ENCODE results near the gene GPR152. TPM values are rescaled to one million over a fixed set of nuclear protein-coding genes. Genes with fewer than 3 reads are reported as not detected.

GPR152 gene
- total RNA-seq, 1 donor from 2014 or later: not detected

DNA sequence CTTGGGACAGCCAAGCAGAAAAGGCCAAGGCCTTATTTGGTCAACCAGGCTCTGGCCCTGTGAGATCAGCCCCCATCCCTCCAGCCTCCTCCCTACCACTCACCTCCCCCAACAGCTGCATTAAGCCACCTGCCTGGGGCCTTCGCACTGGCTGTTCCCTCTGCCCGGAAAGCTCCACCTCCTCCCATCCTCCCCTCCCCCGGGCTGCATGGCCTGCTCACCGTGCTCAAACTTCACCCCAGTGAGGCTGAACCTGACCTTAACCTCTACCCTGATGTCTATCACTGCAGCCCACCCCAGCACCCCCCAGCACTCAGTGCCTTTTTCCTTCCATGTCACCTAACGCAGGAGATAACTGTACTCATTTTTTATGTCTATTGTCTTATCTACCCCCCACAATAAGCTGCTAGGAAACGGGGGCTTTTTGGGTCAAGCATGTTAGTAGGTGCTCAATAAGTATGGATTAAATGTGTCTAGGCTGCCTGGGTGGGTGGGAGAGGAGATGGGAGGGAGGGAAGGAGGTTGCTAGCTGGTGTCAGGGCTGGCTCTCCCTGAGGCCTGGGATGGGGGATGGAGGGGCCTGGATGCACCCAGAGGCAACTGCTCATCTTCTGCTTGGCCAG lies 16.0 kb downstream of the GPR152 start:
- H3K9me3 Mint-ChIP-seq: no peaks in the 10 kb centered on the region
- peaks cover 10% of the 10 kb centered on the region for H3K36me3 Mint-ChIP-seq
- peak overlapping the region; percentile 21 for H3K27ac Mint-ChIP-seq
- H3K4me1 Mint-ChIP-seq: peaks cover 3% of the 10 kb centered on the region
- H3K4me3 Mint-ChIP-seq: no peak overlapping the region
- TF ChIP-seq, protein P1, sequence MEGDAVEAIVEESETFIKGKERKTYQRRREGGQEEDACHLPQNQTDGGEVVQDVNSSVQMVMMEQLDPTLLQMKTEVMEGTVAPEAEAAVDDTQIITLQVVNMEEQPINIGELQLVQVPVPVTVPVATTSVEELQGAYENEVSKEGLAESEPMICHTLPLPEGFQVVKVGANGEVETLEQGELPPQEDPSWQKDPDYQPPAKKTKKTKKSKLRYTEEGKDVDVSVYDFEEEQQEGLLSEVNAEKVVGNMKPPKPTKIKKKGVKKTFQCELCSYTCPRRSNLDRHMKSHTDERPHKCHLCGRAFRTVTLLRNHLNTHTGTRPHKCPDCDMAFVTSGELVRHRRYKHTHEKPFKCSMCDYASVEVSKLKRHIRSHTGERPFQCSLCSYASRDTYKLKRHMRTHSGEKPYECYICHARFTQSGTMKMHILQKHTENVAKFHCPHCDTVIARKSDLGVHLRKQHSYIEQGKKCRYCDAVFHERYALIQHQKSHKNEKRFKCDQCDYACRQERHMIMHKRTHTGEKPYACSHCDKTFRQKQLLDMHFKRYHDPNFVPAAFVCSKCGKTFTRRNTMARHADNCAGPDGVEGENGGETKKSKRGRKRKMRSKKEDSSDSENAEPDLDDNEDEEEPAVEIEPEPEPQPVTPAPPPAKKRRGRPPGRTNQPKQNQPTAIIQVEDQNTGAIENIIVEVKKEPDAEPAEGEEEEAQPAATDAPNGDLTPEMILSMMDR (IDR thresholded peaks at IDR 0.05; ENCODE audit: unreplicated experiment): no peak
- no peak for DNase-seq (ENCODE audit: low spot score in 2 of 2, unreplicated experiment in 2 of 2)
- no peaks in the 10 kb centered on the region for H3K27me3 Mint-ChIP-seq (ENCODE audit: low read depth)

DNA sequence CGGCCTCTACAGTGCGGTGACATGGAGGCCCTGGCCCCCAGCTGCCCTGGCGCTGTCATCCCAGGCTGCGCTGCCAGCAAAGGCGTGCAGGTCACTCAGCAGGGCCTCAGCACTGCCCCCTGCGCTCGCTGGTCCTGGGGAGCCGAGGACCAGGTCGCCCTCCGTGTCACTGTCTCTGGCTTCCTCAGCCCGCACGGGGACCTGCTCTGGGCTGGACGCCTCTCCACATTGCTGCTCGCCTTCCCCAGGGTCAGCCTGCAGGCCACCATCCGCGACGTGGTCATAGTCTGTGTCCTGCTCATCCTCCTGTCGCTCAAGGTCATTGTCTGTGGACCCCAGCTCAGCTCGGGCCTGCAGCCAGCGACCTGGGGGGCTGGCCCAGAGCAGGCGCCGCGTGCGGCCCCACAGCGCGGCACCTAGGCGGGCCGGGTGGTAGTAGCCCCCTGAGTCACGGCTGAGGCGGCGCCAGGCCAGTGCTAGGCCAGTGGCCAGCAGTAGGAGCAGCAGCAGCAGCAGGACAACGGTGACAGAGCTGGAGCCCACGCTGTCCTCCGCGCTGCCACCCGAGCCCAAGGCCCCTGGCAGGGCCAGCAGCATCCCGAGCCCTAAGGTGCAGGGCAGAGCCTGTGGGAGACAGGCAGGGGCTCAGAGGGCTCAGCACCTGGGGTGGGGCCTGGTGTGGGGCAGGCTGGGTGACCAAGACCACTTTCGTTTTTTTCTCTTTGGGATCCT lies 16.6 kb downstream of the GPR152 start:
- H3K36me3 Mint-ChIP-seq: peaks cover 10% of the 10 kb centered on the region
- no peak overlapping the region for H3K27ac Mint-ChIP-seq
- DNase-seq (ENCODE audit: low spot score in 2 of 2, unreplicated experiment in 2 of 2): no peak

DNA sequence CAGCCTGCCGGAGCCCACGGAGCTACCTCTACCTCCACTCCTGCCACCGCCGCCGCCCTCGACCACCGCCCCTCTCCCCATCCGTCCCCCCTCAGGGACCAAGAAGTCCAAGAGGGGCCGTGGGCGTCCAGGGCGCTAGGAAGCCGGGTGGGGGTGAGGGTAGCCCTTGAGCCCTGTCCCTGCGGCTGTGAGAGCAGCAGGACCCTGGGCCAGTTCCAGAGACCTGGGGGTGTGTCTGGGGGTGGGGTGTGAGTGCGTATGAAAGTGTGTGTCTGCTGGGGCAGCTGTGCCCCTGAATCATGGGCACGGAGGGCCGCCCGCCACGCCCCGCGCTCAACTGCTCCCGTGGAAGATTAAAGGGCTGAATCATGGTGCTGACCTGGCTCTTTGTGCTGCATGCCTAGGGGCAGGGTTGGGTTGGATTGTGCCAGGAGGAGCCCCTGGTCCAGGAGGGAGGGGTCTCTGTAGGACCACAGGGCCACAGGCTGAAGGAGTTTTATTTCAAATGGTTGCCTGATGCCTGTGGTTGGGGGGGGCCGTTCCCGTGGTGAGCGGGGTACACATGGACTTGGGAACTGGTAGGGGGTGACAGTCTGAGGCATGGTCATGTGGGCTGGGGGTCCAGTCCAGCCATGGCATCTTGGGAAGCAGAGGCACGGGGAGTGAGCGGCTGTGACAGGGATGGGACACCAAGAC lies 17.4 kb downstream of the GPR152 start:
- Mint-ChIP-seq H3K27me3 (ENCODE audit: low read depth) (no peaks in the 10 kb centered on the region), H3K27ac (no peak overlapping the region), H3K4me1 (peaks cover 3% of the 10 kb centered on the region), H3K36me3 (peaks cover 12% of the 10 kb centered on the region), H3K4me3 (no peak overlapping the region), H3K9me3 (no peaks in the 10 kb centered on the region)
- no peak for DNase-seq (ENCODE audit: low spot score in 2 of 2, unreplicated experiment in 2 of 2)
- TF ChIP-seq, protein P1 (IDR thresholded peaks at IDR 0.05; ENCODE audit: unreplicated experiment): no peak

More for the DNA sequence above, 16.6 kb downstream of the GPR152 start:
- peaks cover 3% of the 10 kb centered on the region for H3K4me1 Mint-ChIP-seq
- no peak overlapping the region for H3K4me3 Mint-ChIP-seq
- TF ChIP-seq, protein P1 (IDR thresholded peaks at IDR 0.05; ENCODE audit: unreplicated experiment): no peak
- H3K27me3 Mint-ChIP-seq (ENCODE audit: low read depth): no peaks in the 10 kb centered on the region
- H3K9me3 Mint-ChIP-seq: no peaks in the 10 kb centered on the region

DNA sequence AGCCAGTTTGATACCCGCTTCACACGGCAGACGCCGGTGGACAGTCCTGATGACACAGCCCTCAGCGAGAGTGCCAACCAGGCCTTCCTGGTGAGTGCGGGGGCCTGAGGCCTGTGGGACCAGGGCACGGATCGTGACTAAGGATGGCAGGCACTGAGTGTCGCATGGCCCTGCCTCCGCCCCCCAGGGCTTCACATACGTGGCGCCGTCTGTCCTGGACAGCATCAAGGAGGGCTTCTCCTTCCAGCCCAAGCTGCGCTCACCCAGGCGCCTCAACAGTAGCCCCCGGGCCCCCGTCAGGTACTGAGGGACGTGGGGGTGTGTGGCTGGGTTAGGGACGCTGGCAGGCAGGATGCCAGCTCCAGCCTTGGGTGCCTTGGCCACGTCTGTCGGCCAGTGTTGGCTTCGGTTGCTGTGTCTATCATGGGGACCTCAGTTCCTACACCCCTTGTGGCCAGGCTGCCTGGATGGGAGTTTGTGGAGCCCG lies 18.1 kb downstream of the GPR152 start:
- peaks cover 3% of the 10 kb centered on the region for H3K4me1 Mint-ChIP-seq
- DNase-seq (ENCODE audit: low spot score in 2 of 2, unreplicated experiment in 2 of 2): no peak
- H3K9me3 Mint-ChIP-seq: no peaks in the 10 kb centered on the region
- TF ChIP-seq, protein P1 (IDR thresholded peaks at IDR 0.05; ENCODE audit: unreplicated experiment): no peak
- H3K36me3 Mint-ChIP-seq: peaks cover 12% of the 10 kb centered on the region
- no peak overlapping the region for H3K4me3 Mint-ChIP-seq
- H3K27ac Mint-ChIP-seq: no peak overlapping the region
- H3K27me3 Mint-ChIP-seq (ENCODE audit: low read depth): no peaks in the 10 kb centered on the region

DNA sequence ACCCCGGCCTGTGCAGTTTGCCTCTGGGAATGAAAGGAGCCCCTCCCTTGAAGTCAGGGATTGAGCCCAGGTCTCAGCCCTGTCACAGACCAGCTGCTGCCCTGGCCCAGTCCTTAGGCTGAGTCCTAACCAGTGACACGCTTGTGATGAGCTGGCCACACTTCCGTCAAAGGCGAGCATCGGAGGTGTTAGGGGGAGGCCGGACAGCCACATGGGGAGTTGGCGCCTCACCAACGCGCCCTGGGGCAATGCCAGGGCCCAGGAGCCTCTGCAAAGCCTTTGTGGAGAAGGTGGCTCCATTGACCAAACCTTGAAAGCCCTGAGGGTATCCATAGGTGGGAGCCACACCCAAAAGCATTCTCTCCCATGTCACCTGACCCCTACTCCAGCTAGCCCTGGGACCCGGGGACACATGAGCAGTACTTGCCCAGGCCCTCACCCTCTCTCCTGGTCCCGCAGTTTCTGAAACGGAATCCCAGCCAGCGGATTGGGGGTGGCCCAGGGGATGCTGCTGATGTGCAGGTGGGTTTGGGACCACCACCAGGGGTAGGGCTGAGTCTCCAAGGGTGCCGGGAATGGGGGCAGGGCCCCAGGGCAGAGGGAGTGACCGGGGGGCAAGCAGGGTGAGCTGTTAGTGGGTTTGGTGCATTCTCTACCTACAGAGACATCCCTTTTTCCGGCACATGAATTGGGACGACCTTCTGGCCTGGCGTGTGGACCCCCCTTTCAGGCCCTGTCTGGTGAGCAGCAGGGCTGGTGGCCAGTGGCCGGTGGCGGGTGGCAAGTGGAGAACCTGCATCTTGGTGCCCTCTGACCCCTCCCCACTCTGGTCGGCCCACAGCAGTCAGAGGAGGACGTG lies 18.8 kb downstream of the GPR152 start:
- H3K27me3 Mint-ChIP-seq (ENCODE audit: low read depth): no peaks in the 10 kb centered on the region
- no peak for DNase-seq (ENCODE audit: low spot score in 2 of 2, unreplicated experiment in 2 of 2)
- H3K36me3 Mint-ChIP-seq: peaks cover 12% of the 10 kb centered on the region
- no peaks in the 10 kb centered on the region for H3K9me3 Mint-ChIP-seq
- TF ChIP-seq, protein P1 (IDR thresholded peaks at IDR 0.05; ENCODE audit: unreplicated experiment): no peak
- no peak overlapping the region for H3K27ac Mint-ChIP-seq
- peaks cover 7% of the 10 kb centered on the region for H3K4me1 Mint-ChIP-seq
- H3K4me3 Mint-ChIP-seq: no peak overlapping the region

All from mesothelial cell of epicardium (in vitro differentiated cells).